Raji (cell line): ENCODE measurements around the gene CTSG.

Experiments
- POLR2A ChIP-seq: IDR thresholded peaks from 2 replicates; pipeline ENCODE4 v1.6.1; 2011; ENCODE audit warnings: low read depth, low read length, control low read depth; ENCODE audit not compliant: insufficient read depth

The CTSG gene, protein sequence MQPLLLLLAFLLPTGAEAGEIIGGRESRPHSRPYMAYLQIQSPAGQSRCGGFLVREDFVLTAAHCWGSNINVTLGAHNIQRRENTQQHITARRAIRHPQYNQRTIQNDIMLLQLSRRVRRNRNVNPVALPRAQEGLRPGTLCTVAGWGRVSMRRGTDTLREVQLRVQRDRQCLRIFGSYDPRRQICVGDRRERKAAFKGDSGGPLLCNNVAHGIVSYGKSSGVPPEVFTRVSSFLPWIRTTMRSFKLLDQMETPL

DNA sequence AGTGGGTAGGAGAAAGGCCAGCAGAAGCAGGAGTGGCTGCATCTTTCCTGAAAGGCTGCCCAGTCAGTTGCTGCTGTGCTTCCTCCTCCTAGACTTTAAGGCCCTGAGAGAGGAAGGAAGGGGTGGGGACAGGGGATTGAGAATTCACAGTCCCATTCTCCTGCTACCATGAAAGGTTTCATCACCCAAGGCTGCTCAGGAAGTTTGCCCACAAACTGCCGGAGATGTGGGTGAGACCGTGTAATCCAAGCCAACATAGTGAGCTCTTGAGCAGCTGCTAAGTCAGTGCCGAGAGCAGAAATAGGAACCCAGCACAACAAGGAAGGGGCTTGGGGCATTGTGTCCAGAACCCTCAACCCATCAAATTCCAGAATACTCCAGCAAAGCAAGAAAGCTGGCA is at the start of gene CTSG:
TSS of gene CTSG (minus strand) at position 69 of the 400 bp plus-strand sequence. CDS start at position 42, 27 bp downstream.
- no peak for TF ChIP-seq POLR2A

DNA sequence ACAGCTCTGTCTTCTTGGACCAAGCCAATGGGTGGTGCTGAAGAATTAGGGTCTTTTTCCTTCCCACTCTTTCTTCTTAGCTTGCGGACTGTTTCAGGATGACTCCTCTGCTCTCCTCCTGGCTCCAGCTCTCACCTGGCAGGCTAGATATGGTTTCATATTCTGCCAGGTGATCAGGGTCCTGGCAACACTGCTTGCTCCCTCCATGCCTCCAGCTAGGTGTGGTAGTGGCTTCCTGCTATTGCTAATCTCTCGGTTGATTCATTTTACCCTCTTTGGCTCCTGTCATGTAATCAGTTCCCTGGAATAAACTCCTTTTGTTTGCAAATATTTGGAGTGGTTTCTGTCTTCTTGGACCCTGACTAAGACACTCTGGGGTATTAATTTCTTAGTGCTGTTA is 37.7 kb upstream of the CTSG start:
- TF ChIP-seq POLR2A = no peak

DNA sequence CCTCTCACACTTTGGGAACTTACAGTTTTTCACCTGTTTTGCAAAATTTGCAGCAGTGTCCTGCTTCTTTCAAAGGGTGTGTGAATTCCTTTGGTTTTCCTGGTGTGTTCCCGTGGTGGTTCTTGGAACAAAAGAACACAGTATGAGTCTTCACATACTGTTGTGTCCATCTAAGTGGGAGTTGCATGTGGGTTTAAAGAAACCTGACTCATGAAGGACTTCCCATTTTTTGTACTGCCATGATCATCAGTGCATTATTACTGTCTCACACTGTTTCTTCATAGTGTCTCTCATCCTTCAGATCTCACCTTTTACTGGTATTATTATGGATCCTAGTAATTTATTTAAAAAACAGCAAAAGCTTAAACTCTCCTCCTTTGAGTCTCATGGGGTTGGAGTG is 37.2 kb upstream of the CTSG start:
- no peak for TF ChIP-seq POLR2A

DNA sequence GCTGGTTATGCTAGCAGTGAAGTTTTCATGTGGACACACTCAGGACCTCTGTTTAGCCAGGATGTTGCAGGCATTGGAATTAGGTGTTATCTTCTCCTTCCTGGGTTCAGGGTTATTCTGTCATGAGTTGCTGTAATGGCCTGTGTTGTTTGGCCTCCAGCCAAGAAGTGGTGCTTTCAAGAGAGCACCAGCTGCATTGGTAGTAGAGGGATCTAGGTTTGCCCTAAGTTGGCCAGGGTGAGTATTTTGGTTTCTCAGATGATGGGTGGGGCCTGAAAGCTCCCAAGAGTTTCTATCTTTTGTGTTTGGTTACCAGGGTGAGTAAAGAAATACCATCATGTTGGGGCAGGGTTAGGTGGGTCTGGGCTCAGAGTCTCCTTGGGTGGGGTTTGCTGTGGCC is 36.1 kb upstream of the CTSG start:
- no peak for TF ChIP-seq POLR2A

DNA sequence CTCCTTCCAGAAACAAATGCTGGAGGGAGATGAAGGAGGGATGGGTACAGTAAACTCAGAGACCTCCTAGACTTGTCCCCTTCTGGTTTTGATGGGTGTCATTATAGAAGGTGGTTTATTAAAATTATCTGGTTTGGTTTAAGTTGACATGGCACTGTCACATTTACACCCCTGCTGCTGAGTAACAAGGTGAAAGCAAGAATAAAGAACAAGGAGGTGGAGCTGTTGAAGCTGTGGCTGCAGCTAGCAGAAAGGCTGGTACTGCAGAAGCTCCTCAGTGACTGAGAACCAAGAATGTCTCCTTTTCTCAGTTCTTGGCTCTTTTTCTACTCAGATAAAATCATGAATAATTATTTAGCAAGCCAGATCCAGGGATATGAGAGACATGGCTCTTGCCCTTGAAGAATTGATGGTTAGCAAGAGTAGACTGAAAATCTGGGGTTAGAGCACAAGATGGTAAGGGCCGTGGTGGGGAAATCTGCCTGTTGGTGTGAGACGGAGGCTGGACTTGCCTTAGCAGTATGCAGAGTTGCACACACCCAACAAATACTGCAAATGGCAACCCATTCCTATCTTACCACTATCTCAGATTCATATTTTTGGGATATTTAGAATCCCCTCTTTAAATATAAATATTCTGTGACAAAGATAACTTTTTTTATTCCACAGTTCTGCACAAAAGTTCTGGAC is 33.8 kb upstream of the CTSG start, which contains the start of gene GZMH:
TSS of gene GZMH (minus strand) at position 31 of the 690 bp plus-strand sequence. CDS start 72 bp downstream, outside the sequence.
- TF ChIP-seq POLR2A = no peak

DNA sequence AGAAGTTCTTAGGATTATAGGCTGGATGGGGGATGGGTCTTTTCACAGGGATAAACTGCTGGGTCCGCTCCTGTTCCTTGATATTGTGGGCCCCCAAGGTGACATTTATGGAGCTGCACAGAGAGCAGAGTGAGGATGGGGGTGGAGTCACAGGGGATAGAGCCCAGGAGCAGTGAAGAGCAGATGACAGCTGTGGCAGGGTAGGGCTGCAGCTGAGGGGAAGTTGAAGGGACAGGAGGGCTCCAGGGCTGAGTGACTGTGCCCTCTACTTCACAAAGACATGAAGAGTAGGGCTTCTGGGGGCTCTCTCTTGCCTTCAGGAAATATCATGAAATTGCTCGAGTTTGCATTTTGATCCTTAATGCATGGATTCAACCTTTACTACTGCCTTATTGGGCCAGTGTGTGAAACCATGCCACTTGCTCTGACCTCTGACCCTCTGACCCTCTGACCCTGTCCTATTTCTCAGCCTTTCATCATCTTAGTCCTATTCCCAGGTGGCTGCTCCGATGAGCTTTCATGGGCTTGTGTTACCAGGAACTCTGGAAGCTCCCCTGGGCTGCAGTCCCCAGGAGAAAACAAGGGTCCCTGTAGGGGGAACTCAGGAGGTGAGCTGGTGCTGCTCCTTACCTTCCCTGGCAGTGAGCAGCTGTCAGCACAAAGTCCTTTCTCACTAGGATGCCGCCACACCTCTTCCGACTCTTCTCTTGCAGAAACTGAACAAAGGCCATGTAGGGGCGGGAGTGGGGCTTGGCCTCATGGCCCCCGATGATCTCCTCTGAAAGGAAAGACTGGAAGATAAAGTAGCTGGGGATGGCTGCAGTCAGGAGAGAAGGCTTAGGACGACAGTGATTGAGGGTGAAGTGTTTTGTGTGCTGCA is 31.8 kb upstream of the CTSG start:
- TF ChIP-seq POLR2A = no peak

DNA sequence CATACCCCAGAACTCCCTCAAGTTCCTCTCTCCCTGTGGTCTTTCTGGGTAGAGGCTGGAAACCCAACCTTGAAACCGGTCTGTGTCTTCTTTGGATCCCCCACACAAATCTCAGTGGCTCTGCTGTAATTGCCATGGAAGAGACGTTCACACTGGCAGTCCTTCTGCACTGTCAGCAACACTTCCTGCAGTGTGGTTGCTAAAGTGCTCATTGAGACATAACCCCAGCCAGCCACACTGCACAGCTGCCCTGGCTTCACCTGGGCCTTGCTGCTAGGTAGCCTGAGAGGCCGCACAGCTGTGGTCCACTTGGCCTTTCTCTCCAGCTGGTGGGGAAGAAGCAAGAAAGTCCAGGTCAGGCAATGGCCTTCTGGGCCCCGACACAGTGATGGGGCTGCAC is 31.0 kb upstream of the CTSG start:
- TF ChIP-seq POLR2A = no peak

DNA sequence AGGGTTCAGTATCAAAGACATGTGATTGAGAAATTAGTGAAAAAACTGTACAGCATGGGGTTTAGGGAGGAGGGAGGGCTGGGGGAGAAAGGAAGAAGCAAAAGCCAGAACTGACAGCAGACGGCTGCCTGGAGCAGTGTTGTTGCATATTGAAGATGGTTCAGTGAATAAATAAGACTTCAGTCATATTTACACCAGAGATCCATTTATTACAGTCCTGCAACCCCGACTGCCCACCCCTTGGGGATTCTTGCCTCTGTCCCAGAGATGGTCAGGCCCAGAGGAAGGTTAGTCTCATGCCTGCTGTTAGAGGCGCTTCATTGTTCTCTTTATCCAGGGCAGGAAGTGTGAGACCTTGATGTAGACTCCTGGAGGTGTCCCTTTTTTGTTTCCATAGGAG is 30.2 kb upstream of the CTSG start:
- TF ChIP-seq POLR2A = no peak

DNA sequence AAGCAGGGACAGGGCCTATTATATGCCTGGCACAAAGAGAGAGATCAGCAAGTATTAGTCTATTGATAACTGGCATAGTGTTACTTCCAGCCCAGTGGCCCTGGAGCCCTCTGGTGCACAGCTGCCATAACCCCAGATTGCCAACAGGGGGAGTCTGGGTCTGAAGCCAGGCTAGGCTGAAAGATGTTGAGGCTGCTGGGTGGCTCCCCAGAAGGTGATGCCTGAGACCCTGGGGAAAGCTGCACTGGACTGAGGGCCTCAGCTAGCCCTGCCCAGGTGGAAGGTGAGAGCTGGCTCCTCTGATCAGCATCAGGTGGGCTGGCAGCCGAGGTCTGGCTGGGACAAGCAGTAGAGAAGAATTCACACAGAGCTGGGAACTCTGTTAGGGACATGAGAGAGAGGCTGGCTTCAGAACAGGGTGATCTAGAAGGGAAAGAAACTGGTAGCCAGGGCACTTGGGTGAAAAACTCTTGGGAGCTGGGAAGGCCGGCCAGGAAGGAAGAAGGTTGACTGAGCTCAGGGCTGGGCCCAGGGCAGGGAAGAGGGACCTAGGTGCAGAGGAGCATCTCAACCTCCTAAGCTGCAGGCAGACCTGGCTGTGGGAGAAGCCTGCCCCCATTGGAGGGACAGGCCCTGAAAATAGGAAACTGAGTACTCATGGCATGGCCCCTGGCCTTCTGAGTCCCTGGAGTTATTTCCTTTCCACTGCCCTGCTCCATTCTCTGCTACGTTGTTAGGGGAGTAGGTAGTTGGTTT is 29.6 kb upstream of the CTSG start:
- no peak for TF ChIP-seq POLR2A

DNA sequence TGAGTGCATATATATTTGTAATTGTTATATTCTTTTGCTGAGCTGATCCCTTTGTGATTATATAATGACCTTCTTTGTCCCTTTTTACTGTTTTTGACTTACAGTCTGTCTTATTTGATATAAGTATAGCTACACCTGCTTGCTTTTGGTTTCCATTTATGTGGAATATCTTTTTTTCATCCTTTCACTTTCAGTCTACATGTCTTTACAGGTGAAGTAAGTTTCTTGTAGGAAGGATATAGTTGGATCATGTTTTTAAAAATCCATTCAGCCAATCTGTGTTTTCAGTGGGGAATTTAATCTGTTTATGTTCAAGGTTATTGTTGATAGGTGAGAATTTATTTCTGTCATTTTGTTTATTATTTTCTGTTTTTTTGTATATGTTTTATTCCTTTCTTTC is 21.4 kb upstream of the CTSG start:
- no peak for TF ChIP-seq POLR2A

DNA sequence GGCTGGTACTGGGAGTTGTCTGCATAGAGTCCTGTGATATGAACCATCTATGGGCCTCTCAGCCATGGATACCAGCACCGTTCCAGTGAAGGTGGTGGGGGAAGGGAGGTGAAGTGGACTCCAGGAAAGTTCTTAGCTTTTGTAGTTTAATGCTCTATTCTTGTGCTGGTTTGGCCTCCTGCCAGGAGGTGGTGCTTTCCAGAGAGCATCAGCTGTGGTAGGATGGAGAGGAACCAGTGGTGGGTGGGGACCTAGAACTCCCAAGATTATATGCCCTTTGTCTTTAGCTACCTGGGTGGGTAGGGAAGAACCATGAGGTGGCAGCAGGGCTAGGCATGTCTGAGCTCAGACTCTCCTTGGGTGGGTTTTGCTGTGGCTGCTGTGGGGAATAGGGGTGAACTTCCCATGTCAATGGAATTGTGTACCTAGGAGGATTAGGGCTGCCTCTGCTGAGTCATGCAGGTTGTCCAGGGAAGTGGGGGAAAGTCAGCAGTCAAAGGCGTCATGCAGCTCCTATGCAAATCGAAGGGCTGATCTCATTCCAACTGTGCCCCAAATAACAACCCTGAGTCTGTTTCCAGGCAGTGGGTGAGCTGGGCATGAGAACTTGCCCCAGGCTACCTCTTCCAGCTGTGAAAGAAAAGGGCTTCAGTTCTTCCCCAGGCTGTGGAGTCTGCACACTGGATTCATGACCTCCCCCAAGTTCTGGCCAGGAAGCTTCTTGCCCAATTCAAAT is 19.2 kb upstream of the CTSG start:
- no peak for TF ChIP-seq POLR2A

DNA sequence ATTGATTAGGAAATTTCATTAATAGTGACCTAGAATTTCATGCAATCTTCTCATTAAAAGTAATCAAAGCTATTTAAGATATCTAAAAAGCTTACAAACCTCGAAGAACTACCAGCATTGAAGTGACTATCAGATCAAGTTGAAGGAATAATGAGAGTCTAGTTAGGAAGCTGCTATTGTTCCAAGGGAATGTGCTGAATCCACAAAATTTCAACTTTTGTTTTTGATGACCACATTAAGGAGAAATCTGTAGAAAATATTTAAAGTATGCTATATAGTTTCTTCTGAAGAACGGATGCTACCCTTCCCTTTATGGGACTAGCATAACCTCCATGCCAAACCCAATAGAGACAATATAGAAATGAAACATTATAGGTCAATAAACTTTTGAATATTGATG is 2.5 kb upstream of the CTSG start:
- no peak for TF ChIP-seq POLR2A

DNA sequence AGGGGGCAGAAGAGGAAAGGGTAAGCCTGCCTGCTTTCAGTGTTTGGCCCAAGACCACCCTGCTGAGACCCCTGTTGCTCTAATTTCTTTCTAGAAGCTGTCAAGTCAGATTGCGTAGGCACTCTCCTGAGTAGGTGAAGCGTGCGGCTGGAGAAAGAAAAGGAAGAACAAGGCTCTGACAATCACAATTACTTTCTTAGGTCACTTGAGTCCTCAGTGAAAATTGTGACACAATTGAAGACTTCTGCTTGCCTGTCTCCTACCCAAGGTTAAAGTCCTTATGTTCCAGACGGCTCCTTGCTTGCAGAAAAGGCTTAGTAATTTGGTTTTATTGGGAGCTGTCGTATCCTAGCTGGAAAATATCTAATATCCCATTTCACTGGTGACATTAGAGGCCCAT is 721 bp upstream of the CTSG start:
- TF ChIP-seq POLR2A = no peak

DNA sequence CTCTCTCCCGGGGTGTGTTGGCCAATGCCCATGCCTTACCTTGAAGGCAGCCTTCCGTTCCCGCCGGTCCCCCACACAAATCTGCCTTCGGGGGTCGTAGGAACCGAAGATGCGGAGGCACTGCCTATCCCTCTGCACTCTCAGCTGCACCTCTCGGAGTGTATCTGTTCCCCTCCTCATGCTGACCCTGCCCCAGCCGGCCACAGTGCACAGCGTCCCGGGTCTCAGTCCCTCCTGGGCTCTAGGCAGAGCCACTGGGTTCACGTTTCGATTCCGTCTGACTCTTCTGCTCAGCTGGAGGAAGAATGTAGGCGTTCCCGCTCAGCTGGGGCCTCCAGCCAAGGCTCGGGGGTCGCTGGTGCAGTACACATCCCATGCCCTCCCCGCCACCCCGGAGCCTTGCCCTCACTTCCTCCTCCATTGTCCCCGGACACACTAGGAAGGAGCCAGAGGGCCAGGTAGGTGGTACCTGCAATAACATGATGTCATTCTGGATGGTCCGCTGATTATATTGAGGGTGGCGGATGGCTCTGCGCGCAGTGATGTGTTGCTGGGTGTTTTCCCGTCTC is 1.8 kb downstream of the CTSG start:
- TF ChIP-seq POLR2A = no peak
